GM23338 (cell line): Measurements from ENCODE around the gene CKB. TPM values are rescaled to one million over a fixed set of nuclear protein-coding genes. Genes with fewer than 3 reads are reported as not detected.
A peak's percentile ranks its signal among the peaks of the same experiment; 100 is the strongest.

ENCODE experiments used
- ATAC-seq: fragments of 200-7000 bp; cut with Tn5 transposase; 3 replicates; pipeline ENCODE4 v1.9.1; 2020
- DNase-seq: peaks from one replicate; pipeline ENCODE4 v3.0.0-alpha.2; 2015; ENCODE audit warnings: low spot score
- H2AFZ ChIP-seq: fragments of 200-600 bp; sonication (generic); 2 replicates; pipeline ENCODE4 v1.8.0; 2016; ENCODE audit warnings: antibody characterized with exemption, mild to moderate bottlenecking, moderate library complexity
- H3F3A ChIP-seq: fragments of 200-600 bp; sonication (generic); replicated peaks from 2 replicates; pipeline ENCODE4 v1.8.0; 2017; ENCODE audit warnings: antibody characterized with exemption, mixed run types, low read depth
- H3K27ac ChIP-seq: fragments of 200-600 bp; sonication (generic); 2 replicates; pipeline ENCODE4 v1.6.1; 2016; ENCODE audit warnings: low read depth
- H3K27me3 ChIP-seq: fragments of 200-600 bp; sonication (generic); 2 replicates; pipeline ENCODE4 v1.8.0; 2016; ENCODE audit warnings: mild to moderate bottlenecking, mixed run types, moderate library complexity; ENCODE audit not compliant: insufficient read depth
- H3K36me3 ChIP-seq: fragments of 200-600 bp; sonication (generic); 2 replicates; pipeline ENCODE4 v1.8.0; 2016; ENCODE audit warnings: mild to moderate bottlenecking; ENCODE audit not compliant: insufficient read depth
- H3K4me1 ChIP-seq: fragments of 200-600 bp; sonication (generic); 2 replicates; pipeline ENCODE4 v1.8.0; 2016; ENCODE audit warnings: mild to moderate bottlenecking, moderate library complexity; ENCODE audit not compliant: insufficient read depth
- H3K4me2 ChIP-seq: fragments of 200-600 bp; sonication (generic); 2 replicates; pipeline ENCODE4 v1.7.1; 2017; ENCODE audit warnings: mixed run types
- H3K4me3 ChIP-seq: fragments of 200-600 bp; sonication (generic); 2 replicates; pipeline ENCODE4 v1.6.1; 2016; ENCODE audit warnings: mixed run types
- H3K79me2 ChIP-seq: fragments of 200-600 bp; sonication (generic); replicated peaks from 2 replicates; pipeline ENCODE4 v1.8.0; 2017; ENCODE audit warnings: mild to moderate bottlenecking; ENCODE audit not compliant: insufficient read depth
- H3K9me2 ChIP-seq: fragments of 200-600 bp; sonication (generic); 2 replicates; pipeline ENCODE4 v1.8.0; 2017; ENCODE audit not compliant: insufficient read depth
- H4K20me1 ChIP-seq: fragments of 200-600 bp; sonication (generic); replicated peaks from 2 replicates; pipeline ENCODE4 v1.8.0; 2017; ENCODE audit warnings: mild to moderate bottlenecking; ENCODE audit not compliant: insufficient read depth
- H3K27ac Mint-ChIP-seq: 2 replicates; pipeline ENCODE4 v1.8.0; 2020; ENCODE audit warnings: inconsistent platforms, mild to moderate bottlenecking, moderate library complexity, mixed read lengths
- H3K27me3 Mint-ChIP-seq: 3 replicates; pipeline ENCODE4 v1.8.0; 2022; ENCODE audit warnings: low read depth, mild to moderate bottlenecking, moderate library complexity, mixed read lengths, inconsistent platforms; ENCODE audit not compliant: insufficient read depth, poor library complexity
- H3K36me3 Mint-ChIP-seq: 3 replicates; pipeline ENCODE4 v1.8.0; 2021; ENCODE audit warnings: low read depth, mild to moderate bottlenecking, inconsistent platforms, moderate library complexity, mixed read lengths
- H3K4me1 Mint-ChIP-seq: 3 replicates; pipeline ENCODE4 v1.8.0; 2020; ENCODE audit warnings: mild to moderate bottlenecking, inconsistent platforms, mixed read lengths
- H3K4me3 Mint-ChIP-seq: 3 replicates; pipeline ENCODE4 v1.8.0; 2021; ENCODE audit warnings: moderate library complexity, mild to moderate bottlenecking, inconsistent platforms, mixed read lengths
- H3K9me3 Mint-ChIP-seq: 3 replicates; pipeline ENCODE4 v1.8.0; 2020; ENCODE audit warnings: moderate library complexity, mild to moderate bottlenecking, inconsistent platforms, mixed read lengths
- EZH2phosphoT487 ChIP-seq: fragments of 200-600 bp; sonication (generic); IDR thresholded peaks from one replicate; pipeline ENCODE4 v1.8.1; 2018; ENCODE audit warnings: antibody characterized with exemption; ENCODE audit not compliant: unreplicated experiment
- JUNB ChIP-seq: IDR thresholded peaks from one replicate; pipeline ENCODE4 v1.6.1; 2016; ENCODE audit warnings: antibody characterized with exemption; ENCODE audit not compliant: unreplicated experiment
- NANOG ChIP-seq: IDR thresholded peaks from 2 replicates; pipeline ENCODE4 v1.6.1; 2016; ENCODE audit warnings: antibody characterized with exemption, borderline replicate concordance
- POLR2AphosphoS5 ChIP-seq: IDR thresholded peaks from 2 replicates; pipeline ENCODE4 v1.6.1; 2016; ENCODE audit warnings: antibody characterized with exemption, low read depth
- STAT1 ChIP-seq: IDR thresholded peaks from one replicate; pipeline ENCODE4 v1.6.1; 2016; ENCODE audit warnings: antibody characterized with exemption; ENCODE audit not compliant: unreplicated experiment
- polyA plus RNA-seq: library from polyadenylated mRNA; unstranded; fragments of >200 nt; fragmentation: Nextera tagmentation; extraction: Ambion mirVana; gene quantifications from 2 replicates; pipeline ENCODE4 v1.2.1, GENCODE V29; 2016
- total RNA-seq: library from RNA; depleted of rRNA; stranded (reverse); fragments of >200 nt; shearing (Covaris generic); gene quantifications from 2 replicates; pipeline ENCODE4 v1.2.3, GENCODE V29; 2014
- TF ChIP-seq, protein P1 (sequence below): IDR thresholded peaks from 2 replicates; pipeline ENCODE4 v1.6.1; 2016; ENCODE audit warnings: antibody characterized with exemption
- TF ChIP-seq, protein P2 (sequence below): fragments of 250-450 bp; sonication (Bioruptor Pico); IDR thresholded peaks from 2 replicates; pipeline ENCODE4 v1.5.0; 2020; ENCODE audit warnings: mild to moderate bottlenecking, moderate library complexity
- TF ChIP-seq, protein P3 (sequence below), 2 experiments: fragments of 200-600 bp in 1 of 2; sonication (generic) in 1 of 2; conservative IDR thresholded peaks; 2 replicates each; pipeline versions ENCODE4 v1.5.1 to v1.6.1; 2016 to 2017; ENCODE audit warnings: antibody characterized with exemption in 2 of 2, low read depth in 2 of 2, mild to moderate bottlenecking in 2 of 2, moderate library complexity in 1 of 2
- TF ChIP-seq, protein P4 (sequence below): IDR thresholded peaks from one replicate; pipeline ENCODE4 v1.6.1; 2018; ENCODE audit warnings: antibody characterized with exemption; ENCODE audit not compliant: unreplicated experiment

Gene CKB
- total and polyA plus RNA-seq, 2 experiments from 2014 or later, result 604 to 852 TPM

DNA sequence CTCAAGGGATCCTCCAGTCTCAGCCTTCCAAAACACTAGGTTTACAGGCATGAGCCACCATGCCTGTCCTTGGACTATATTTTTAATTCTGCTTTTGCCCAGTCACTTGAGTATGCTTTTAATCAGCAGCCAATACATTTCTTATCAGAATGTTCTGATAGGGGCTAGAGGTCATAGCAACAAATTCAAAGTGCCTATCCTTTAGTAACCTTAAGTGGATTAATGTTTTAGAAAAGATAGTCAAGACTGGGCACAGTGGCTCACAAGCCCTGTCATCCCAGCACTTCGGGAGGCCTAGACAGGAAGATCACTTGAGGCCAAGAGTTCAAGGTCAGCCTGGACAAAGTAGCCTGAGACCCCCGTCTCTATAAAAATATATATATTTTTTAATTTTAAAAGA, 37.1 kb downstream of the CKB start:
- no peak overlapping the region for H3K27ac ChIP-seq
- H3K4me3 ChIP-seq, result no peak overlapping the region
- Mint-ChIP-seq H3K9me3 (no peaks in the 10 kb centered on the region), H3K27ac (no peak overlapping the region), H3K27me3 (no peaks in the 10 kb centered on the region), H3K4me3 (no peak overlapping the region), H3K36me3 (peaks cover 36% of the 10 kb centered on the region), H3K4me1 (no peaks in the 10 kb centered on the region)
- TF ChIP-seq NANOG (no peak), JUNB (no peak), STAT1 (no peak)
- TF ChIP-seq, protein P1, sequence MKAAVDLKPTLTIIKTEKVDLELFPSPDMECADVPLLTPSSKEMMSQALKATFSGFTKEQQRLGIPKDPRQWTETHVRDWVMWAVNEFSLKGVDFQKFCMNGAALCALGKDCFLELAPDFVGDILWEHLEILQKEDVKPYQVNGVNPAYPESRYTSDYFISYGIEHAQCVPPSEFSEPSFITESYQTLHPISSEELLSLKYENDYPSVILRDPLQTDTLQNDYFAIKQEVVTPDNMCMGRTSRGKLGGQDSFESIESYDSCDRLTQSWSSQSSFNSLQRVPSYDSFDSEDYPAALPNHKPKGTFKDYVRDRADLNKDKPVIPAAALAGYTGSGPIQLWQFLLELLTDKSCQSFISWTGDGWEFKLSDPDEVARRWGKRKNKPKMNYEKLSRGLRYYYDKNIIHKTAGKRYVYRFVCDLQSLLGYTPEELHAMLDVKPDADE, result no peak
- H3K27me3 ChIP-seq, result no peaks in the 10 kb centered on the region
- H3K4me2 ChIP-seq, result no peak overlapping the region
- ATAC-seq (no peak), DNase-seq (no peak)
- 0 out of 2 replicates have a peak, but pooled peaks cover 2% of the 10 kb centered on the region for H3F3A ChIP-seq
- H3K79me2 ChIP-seq, result no peaks in the 10 kb centered on the region
- peaks cover 8% of the 10 kb centered on the region; the same call in 1 of the 2 replicates for H3K36me3 ChIP-seq
- H3K9me2 ChIP-seq, result no peaks in the 10 kb centered on the region
- H4K20me1 ChIP-seq, result peaks cover 2% of the 10 kb centered on the region; the same call in 1 of the 2 replicates
- H3K4me1 ChIP-seq, result no peaks in the 10 kb centered on the region
- H2AFZ ChIP-seq, result no peak overlapping the region

DNA sequence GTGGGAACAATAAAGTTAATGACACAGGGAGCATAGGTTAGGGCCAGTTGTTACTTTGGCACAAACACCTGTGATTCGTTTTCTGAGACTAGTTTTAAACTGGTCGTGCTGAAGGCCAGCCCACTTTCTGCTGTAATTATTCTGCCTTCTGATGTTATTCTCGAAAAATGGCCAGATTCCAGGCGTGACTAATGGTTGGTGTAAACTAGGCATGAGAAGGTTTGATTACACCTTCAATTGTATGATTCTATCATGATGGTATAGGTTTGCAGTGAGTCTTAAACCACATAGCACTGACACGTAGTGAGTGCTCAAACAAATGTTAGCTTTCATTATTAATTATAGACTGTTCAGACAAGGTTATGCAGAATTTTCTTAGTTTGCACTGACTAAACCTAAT, 39.0 kb downstream of the CKB start:
- H3K36me3 Mint-ChIP-seq, result peaks cover 41% of the 10 kb centered on the region
- no peaks in the 10 kb centered on the region for H3K9me2 ChIP-seq
- no peaks in the 10 kb centered on the region for H3K4me1 ChIP-seq
- H3K9me3 Mint-ChIP-seq, result no peaks in the 10 kb centered on the region
- H3F3A ChIP-seq, result 0 out of 2 replicates have a peak, but pooled peaks cover 2% of the 10 kb centered on the region
- no peak for ATAC-seq
- H3K4me3 Mint-ChIP-seq, result no peak overlapping the region
- H3K27me3 ChIP-seq, result no peaks in the 10 kb centered on the region
- no peak for DNase-seq
- no peaks in the 10 kb centered on the region for H3K27me3 Mint-ChIP-seq
- H3K4me2 ChIP-seq, result no peak overlapping the region
- H2AFZ ChIP-seq, result no peak overlapping the region
- no peak for TF ChIP-seq NANOG
- no peak for TF ChIP-seq JUNB
- TF ChIP-seq POLR2AphosphoS5, result no peak
- TF ChIP-seq, protein P2, sequence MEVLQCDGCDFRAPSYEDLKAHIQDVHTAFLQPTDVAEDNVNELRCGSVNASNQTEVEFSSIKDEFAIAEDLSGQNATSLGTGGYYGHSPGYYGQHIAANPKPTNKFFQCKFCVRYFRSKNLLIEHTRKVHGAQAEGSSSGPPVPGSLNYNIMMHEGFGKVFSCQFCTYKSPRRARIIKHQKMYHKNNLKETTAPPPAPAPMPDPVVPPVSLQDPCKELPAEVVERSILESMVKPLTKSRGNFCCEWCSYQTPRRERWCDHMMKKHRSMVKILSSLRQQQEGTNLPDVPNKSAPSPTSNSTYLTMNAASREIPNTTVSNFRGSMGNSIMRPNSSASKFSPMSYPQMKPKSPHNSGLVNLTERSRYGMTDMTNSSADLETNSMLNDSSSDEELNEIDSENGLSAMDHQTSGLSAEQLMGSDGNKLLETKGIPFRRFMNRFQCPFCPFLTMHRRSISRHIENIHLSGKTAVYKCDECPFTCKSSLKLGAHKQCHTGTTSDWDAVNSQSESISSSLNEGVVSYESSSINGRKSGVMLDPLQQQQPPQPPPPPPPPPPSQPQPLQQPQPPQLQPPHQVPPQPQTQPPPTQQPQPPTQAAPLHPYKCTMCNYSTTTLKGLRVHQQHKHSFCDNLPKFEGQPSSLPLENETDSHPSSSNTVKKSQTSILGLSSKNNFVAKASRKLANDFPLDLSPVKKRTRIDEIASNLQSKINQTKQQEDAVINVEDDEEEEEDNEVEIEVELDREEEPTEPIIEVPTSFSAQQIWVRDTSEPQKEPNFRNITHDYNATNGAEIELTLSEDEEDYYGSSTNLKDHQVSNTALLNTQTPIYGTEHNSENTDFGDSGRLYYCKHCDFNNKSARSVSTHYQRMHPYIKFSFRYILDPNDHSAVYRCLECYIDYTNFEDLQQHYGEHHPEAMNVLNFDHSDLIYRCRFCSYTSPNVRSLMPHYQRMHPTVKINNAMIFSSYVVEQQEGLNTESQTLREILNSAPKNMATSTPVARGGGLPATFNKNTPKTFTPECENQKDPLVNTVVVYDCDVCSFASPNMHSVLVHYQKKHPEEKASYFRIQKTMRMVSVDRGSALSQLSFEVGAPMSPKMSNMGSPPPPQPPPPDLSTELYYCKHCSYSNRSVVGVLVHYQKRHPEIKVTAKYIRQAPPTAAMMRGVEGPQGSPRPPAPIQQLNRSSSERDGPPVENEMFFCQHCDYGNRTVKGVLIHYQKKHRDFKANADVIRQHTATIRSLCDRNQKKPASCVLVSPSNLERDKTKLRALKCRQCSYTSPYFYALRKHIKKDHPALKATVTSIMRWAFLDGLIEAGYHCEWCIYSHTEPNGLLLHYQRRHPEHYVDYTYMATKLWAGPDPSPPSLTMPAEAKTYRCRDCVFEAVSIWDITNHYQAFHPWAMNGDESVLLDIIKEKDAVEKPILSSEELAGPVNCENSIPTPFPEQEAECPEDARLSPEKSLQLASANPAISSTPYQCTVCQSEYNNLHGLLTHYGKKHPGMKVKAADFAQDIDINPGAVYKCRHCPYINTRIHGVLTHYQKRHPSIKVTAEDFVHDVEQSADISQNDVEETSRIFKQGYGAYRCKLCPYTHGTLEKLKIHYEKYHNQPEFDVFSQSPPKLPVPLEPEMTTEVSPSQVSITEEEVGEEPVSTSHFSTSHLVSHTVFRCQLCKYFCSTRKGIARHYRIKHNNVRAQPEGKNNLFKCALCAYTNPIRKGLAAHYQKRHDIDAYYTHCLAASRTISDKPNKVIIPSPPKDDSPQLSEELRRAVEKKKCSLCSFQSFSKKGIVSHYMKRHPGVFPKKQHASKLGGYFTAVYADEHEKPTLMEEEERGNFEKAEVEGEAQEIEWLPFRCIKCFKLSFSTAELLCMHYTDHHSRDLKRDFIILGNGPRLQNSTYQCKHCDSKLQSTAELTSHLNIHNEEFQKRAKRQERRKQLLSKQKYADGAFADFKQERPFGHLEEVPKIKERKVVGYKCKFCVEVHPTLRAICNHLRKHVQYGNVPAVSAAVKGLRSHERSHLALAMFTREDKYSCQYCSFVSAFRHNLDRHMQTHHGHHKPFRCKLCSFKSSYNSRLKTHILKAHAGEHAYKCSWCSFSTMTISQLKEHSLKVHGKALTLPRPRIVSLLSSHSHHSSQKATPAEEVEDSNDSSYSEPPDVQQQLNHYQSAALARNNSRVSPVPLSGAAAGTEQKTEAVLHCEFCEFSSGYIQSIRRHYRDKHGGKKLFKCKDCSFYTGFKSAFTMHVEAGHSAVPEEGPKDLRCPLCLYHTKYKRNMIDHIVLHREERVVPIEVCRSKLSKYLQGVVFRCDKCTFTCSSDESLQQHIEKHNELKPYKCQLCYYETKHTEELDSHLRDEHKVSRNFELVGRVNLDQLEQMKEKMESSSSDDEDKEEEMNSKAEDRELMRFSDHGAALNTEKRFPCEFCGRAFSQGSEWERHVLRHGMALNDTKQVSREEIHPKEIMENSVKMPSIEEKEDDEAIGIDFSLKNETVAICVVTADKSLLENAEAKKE (CRISPR knock-in tag), result no peak
- TF ChIP-seq, protein P3, sequence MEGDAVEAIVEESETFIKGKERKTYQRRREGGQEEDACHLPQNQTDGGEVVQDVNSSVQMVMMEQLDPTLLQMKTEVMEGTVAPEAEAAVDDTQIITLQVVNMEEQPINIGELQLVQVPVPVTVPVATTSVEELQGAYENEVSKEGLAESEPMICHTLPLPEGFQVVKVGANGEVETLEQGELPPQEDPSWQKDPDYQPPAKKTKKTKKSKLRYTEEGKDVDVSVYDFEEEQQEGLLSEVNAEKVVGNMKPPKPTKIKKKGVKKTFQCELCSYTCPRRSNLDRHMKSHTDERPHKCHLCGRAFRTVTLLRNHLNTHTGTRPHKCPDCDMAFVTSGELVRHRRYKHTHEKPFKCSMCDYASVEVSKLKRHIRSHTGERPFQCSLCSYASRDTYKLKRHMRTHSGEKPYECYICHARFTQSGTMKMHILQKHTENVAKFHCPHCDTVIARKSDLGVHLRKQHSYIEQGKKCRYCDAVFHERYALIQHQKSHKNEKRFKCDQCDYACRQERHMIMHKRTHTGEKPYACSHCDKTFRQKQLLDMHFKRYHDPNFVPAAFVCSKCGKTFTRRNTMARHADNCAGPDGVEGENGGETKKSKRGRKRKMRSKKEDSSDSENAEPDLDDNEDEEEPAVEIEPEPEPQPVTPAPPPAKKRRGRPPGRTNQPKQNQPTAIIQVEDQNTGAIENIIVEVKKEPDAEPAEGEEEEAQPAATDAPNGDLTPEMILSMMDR (conservative IDR thresholded peaks at IDR 0.05; ENCODE audit: low read depth in 2 of 2), result no peak
- no peak for TF ChIP-seq STAT1
- TF ChIP-seq EZH2phosphoT487, result no peak
- TF ChIP-seq, protein P4, sequence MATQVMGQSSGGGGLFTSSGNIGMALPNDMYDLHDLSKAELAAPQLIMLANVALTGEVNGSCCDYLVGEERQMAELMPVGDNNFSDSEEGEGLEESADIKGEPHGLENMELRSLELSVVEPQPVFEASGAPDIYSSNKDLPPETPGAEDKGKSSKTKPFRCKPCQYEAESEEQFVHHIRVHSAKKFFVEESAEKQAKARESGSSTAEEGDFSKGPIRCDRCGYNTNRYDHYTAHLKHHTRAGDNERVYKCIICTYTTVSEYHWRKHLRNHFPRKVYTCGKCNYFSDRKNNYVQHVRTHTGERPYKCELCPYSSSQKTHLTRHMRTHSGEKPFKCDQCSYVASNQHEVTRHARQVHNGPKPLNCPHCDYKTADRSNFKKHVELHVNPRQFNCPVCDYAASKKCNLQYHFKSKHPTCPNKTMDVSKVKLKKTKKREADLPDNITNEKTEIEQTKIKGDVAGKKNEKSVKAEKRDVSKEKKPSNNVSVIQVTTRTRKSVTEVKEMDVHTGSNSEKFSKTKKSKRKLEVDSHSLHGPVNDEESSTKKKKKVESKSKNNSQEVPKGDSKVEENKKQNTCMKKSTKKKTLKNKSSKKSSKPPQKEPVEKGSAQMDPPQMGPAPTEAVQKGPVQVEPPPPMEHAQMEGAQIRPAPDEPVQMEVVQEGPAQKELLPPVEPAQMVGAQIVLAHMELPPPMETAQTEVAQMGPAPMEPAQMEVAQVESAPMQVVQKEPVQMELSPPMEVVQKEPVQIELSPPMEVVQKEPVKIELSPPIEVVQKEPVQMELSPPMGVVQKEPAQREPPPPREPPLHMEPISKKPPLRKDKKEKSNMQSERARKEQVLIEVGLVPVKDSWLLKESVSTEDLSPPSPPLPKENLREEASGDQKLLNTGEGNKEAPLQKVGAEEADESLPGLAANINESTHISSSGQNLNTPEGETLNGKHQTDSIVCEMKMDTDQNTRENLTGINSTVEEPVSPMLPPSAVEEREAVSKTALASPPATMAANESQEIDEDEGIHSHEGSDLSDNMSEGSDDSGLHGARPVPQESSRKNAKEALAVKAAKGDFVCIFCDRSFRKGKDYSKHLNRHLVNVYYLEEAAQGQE, result no peak
- H3K36me3 ChIP-seq, result peaks cover 8% of the 10 kb centered on the region
- no peaks in the 10 kb centered on the region for H3K79me2 ChIP-seq
- H4K20me1 ChIP-seq, result peaks cover 2% of the 10 kb centered on the region; the same call in 1 of the 2 replicates
- no peaks in the 10 kb centered on the region for H3K4me1 Mint-ChIP-seq
- no peak overlapping the region for H3K4me3 ChIP-seq
- no peak overlapping the region for H3K27ac Mint-ChIP-seq
- peak overlapping the region; percentile 63; the same call in 1 of the 2 replicates for H3K27ac ChIP-seq
